ENCODE results near the gene MAGI2.

Gene MAGI2

GRCh38 chr7:78742694-78743093 lies 710.8 kb downstream of the MAGI2 start:
- ATAC-seq, result no peak

DNA sequence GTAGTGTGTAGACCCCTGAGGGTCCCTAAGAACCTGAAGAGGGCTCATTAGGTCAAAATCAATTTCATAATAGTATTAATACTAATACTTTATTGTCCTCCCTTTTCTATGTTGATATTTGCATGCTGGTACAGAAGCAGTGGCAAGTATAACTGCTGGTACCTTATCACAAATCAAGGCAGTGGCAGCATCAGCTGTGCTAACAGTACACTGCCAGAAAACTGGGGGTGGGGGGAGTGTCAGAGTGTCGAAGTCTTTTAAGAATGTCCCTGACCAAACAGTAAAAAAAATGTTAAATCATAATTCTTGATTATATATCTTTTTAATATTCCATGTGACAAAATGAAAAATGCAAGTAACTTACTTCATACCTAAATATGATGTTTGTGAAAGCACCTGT lies 716.9 kb downstream of the MAGI2 start:
- TF ChIP-seq TCF4 (CRISPR knock-in tag; IDR thresholded peaks at IDR 0.05; ENCODE audit: borderline replicate concordance), result no peak
- no peak for TF ChIP-seq ZC3H10 (CRISPR knock-in tag; IDR thresholded peaks at IDR 0.05)
- TF ChIP-seq ESRRG (CRISPR knock-in tag; IDR thresholded peaks at IDR 0.05), result no peak
- TF ChIP-seq, protein P1, sequence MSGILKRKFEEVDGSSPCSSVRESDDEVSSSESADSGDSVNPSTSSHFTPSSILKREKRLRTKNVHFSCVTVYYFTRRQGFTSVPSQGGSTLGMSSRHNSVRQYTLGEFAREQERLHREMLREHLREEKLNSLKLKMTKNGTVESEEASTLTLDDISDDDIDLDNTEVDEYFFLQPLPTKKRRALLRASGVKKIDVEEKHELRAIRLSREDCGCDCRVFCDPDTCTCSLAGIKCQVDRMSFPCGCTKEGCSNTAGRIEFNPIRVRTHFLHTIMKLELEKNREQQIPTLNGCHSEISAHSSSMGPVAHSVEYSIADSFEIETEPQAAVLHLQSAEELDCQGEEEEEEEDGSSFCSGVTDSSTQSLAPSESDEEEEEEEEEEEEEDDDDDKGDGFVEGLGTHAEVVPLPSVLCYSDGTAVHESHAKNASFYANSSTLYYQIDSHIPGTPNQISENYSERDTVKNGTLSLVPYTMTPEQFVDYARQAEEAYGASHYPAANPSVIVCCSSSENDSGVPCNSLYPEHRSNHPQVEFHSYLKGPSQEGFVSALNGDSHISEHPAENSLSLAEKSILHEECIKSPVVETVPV (CRISPR knock-in tag; IDR thresholded peaks at IDR 0.05), result no peak
- no peak for TF ChIP-seq SNAI2 (CRISPR knock-in tag; IDR thresholded peaks at IDR 0.05)
- TF ChIP-seq, protein P2, sequence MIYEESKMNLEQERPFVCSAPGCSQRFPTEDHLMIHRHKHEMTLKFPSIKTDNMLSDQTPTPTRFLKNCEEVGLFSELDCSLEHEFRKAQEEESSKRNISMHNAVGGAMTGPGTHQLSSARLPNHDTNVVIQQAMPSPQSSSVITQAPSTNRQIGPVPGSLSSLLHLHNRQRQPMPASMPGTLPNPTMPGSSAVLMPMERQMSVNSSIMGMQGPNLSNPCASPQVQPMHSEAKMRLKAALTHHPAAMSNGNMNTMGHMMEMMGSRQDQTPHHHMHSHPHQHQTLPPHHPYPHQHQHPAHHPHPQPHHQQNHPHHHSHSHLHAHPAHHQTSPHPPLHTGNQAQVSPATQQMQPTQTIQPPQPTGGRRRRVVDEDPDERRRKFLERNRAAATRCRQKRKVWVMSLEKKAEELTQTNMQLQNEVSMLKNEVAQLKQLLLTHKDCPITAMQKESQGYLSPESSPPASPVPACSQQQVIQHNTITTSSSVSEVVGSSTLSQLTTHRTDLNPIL (CRISPR knock-in tag; IDR thresholded peaks at IDR 0.05; ENCODE audit: low read depth), result no peak
- TF ChIP-seq RARB (CRISPR knock-in tag; IDR thresholded peaks at IDR 0.05), result no peak
- TF ChIP-seq GLIS3 (CRISPR knock-in tag; IDR thresholded peaks at IDR 0.05), result no peak
- no peak for TF ChIP-seq OSR1 (CRISPR knock-in tag; IDR thresholded peaks at IDR 0.05)
- no peak for TF ChIP-seq ZNF565 (CRISPR knock-in tag; conservative IDR thresholded peaks at IDR 0.05; ENCODE audit: low read depth)
- TF ChIP-seq, protein P3, sequence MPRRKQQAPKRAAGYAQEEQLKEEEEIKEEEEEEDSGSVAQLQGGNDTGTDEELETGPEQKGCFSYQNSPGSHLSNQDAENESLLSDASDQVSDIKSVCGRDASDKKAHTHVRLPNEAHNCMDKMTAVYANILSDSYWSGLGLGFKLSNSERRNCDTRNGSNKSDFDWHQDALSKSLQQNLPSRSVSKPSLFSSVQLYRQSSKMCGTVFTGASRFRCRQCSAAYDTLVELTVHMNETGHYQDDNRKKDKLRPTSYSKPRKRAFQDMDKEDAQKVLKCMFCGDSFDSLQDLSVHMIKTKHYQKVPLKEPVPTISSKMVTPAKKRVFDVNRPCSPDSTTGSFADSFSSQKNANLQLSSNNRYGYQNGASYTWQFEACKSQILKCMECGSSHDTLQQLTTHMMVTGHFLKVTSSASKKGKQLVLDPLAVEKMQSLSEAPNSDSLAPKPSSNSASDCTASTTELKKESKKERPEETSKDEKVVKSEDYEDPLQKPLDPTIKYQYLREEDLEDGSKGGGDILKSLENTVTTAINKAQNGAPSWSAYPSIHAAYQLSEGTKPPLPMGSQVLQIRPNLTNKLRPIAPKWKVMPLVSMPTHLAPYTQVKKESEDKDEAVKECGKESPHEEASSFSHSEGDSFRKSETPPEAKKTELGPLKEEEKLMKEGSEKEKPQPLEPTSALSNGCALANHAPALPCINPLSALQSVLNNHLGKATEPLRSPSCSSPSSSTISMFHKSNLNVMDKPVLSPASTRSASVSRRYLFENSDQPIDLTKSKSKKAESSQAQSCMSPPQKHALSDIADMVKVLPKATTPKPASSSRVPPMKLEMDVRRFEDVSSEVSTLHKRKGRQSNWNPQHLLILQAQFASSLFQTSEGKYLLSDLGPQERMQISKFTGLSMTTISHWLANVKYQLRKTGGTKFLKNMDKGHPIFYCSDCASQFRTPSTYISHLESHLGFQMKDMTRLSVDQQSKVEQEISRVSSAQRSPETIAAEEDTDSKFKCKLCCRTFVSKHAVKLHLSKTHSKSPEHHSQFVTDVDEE (CRISPR knock-in tag; IDR thresholded peaks at IDR 0.05), result no peak
- TF ChIP-seq CSDC2 (CRISPR knock-in tag; IDR thresholded peaks at IDR 0.05), result no peak
- no peak for TF ChIP-seq PATZ1 (CRISPR knock-in tag; IDR thresholded peaks at IDR 0.05; ENCODE audit: borderline replicate concordance)
- no peak for TF ChIP-seq ZNF8 (CRISPR knock-in tag; IDR thresholded peaks at IDR 0.05)
- no peak for ATAC-seq

More at GRCh38 chr7:78742694-78743093, 710.8 kb downstream of the MAGI2 start:
- TF ChIP-seq SNAI2 (CRISPR knock-in tag; IDR thresholded peaks at IDR 0.05) (no peak), ZNF565 (CRISPR knock-in tag; conservative IDR thresholded peaks at IDR 0.05; ENCODE audit: low read depth) (peak; percentile 83; the same call in 1 of the 2 replicates)

- TF ChIP-seq ESRRG (CRISPR knock-in tag; IDR thresholded peaks at IDR 0.05) (no peak), GLIS3 (CRISPR knock-in tag; IDR thresholded peaks at IDR 0.05) (no peak), ZNF565 (CRISPR knock-in tag; conservative IDR thresholded peaks at IDR 0.05; ENCODE audit: low read depth) (no peak), ZNF8 (CRISPR knock-in tag; IDR thresholded peaks at IDR 0.05) (no peak), ISL1 (CRISPR knock-in tag; IDR thresholded peaks at IDR 0.05) (no peak), PPARA (CRISPR knock-in tag; IDR thresholded peaks at IDR 0.05; ENCODE audit: borderline replicate concordance) (no peak)
- ATAC-seq, result no peak
Measured at GRCh38 chr7:78734626-78735025, 718.8 kb downstream of the MAGI2 start.

DNA sequence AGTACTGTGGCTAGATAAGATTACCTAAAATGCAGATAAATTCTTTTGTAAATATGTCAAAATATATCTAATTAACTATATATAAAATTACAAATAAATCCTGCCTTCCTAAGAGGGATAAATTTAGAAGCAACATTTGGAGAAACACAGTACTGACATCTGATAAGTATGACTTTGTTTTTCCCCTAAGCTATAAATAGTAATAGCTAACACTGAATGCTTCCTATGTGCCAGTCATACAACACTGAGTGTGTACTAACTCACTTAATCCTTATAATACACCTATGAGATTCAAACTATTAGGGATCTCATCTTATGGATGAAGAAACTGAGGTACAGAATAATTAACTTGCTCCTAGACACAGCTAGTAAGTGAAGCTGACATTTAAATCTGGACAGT lies 733.4 kb downstream of the MAGI2 start:
- TF ChIP-seq RARB (CRISPR knock-in tag; IDR thresholded peaks at IDR 0.05), result no peak
- no peak for TF ChIP-seq TOX (CRISPR knock-in tag; IDR thresholded peaks at IDR 0.05; ENCODE audit: borderline replicate concordance)
- no peak for TF ChIP-seq SNAI2 (CRISPR knock-in tag; IDR thresholded peaks at IDR 0.05)
- no peak for TF ChIP-seq TCF4 (CRISPR knock-in tag; IDR thresholded peaks at IDR 0.05; ENCODE audit: borderline replicate concordance)
- no peak for TF ChIP-seq GLIS3 (CRISPR knock-in tag; IDR thresholded peaks at IDR 0.05)
- no peak for TF ChIP-seq ZNF565 (CRISPR knock-in tag; conservative IDR thresholded peaks at IDR 0.05; ENCODE audit: low read depth)
- no peak for TF ChIP-seq CSDC2 (CRISPR knock-in tag; IDR thresholded peaks at IDR 0.05)
- TF ChIP-seq POU6F1 (CRISPR knock-in tag; IDR thresholded peaks at IDR 0.05; ENCODE audit: borderline replicate concordance, low read depth), result no peak
- TF ChIP-seq ZNF70 (CRISPR knock-in tag; IDR thresholded peaks at IDR 0.05), result no peak
- no peak for TF ChIP-seq ISL1 (CRISPR knock-in tag; IDR thresholded peaks at IDR 0.05)
- no peak for TF ChIP-seq BACH2 (CRISPR knock-in tag; IDR thresholded peaks at IDR 0.05; ENCODE audit: borderline replicate concordance)
- TF ChIP-seq, protein P2 (CRISPR knock-in tag; IDR thresholded peaks at IDR 0.05; ENCODE audit: low read depth), result no peak
- TF ChIP-seq ESRRG (CRISPR knock-in tag; IDR thresholded peaks at IDR 0.05), result no peak
- no peak for ATAC-seq

All from SK-N-SH treated with all-trans-retinoic acid at 6 μM for 48 hours (cell line).